GM21360 (cell line): ENCODE results near the gene PTPN12.
"Not testable (repeated sequence)": the region's sequence is repeated elsewhere in the genome, so short reads cannot be mapped to it uniquely, and the experiment has no call there.

Experiments
- ATAC-seq: cut with Tn5 transposase; IDR thresholded peaks from one replicate; pipeline ENCODE4 v1.9.1; 2021; ENCODE audit warnings: mild to moderate bottlenecking, moderate library complexity; ENCODE audit not compliant: unreplicated experiment

Gene PTPN12

GRCh38 chr7:77575187-77575586 is 38.1 kb downstream of the PTPN12 start:
- ATAC-seq = no peak

- no peak for ATAC-seq
Observed at GRCh38 chr7:77576856-77577255, 39.8 kb downstream of the PTPN12 start.

DNA sequence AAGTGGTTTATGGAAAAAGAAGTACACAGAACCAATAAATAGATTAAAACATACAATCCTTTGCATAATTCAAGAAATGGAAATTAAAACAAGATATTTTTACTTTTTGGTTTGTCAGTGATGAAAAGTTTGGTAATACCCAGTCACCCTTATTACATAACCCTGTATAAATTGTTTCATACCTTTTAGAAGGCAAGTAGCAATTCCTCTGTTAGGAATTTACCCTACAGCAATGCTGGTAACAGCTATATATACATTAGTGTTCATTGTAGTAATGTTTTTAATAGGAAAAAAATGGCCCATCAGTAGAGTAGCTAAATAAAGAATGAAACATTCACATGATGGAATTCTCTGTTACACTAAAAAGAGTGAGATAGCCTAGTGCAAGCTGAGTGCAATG is 42.7 kb downstream of the PTPN12 start:
- ATAC-seq = no peak

DNA sequence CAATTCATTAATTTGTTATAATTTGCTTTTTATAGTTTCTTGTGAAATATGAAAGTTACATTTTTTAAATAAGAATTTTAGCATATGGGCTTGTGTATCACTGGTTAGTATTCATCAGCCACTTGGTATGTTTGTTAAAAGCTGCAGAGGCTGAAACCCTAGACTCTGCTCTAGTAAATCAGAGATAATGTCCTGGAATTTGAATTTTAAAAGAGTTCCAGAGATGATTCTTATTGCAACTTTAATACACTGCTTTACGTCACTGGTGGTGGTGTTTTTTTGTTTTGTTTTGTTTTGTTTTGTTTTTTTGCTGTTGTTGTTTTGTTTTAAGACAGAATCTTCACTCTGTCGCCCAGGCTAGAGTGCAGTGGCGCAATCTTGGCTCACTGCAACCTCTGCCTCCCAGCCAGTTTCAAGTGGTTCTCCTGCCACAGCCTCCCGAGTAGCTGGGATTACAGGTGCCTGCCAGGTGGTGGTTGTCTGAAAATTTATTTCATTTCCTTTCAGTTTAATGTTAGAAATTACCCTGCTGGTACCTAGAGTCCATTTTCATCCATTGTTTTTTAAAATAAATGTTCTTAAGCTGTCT is 43.8 kb downstream of the PTPN12 start:
- ATAC-seq = no peak

GRCh38 chr7:77587272-77587671 is 50.2 kb downstream of the PTPN12 start:
- ATAC-seq = no peak

DNA sequence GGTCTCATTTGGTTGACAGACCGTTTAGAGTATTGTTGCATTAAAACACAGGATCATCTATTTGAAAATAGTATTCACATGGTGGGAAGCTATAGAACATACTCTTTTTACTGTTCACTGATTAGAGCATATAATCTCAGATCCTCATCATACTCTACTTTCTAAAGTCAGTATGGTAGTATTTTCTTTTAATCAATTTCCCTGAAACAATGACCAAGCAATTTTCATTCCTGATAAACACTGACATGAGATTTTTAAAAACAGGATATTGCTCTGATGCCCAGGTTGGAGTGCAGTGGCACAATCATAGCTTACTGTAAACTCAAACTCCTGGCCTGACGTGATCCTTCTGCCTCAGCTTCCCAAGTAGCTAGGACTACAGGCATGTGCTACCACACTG is 63.9 kb downstream of the PTPN12 start:
- no peak for ATAC-seq

DNA sequence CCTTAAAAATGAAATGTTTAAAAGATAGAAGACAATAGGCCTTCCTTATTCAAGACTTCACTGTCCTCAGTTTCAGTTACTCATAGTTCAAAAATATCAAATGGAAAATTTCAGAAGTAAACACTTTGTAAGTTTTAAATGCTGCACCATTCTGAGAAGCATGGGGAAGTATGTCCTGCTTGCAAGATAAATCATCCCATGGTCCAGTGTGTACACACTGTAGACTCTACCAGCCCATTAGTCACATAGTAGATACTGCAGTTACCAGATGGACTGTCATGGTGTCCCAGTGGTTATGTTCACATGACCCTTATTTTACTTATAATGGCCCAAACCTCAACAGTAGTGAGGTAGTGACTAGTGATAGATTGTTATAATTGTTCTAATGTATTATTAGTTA is 69.5 kb downstream of the PTPN12 start:
- no peak for ATAC-seq

- no peak for ATAC-seq
Observed at GRCh38 chr7:77619314-77619713, 82.2 kb downstream of the PTPN12 start.

- ATAC-seq = no peak
Observed at GRCh38 chr7:77626586-77627308, 89.7 kb downstream of the PTPN12 start.

GRCh38 chr7:77627309-77627676 is 90.2 kb downstream of the PTPN12 start:
- no peak for ATAC-seq

DNA sequence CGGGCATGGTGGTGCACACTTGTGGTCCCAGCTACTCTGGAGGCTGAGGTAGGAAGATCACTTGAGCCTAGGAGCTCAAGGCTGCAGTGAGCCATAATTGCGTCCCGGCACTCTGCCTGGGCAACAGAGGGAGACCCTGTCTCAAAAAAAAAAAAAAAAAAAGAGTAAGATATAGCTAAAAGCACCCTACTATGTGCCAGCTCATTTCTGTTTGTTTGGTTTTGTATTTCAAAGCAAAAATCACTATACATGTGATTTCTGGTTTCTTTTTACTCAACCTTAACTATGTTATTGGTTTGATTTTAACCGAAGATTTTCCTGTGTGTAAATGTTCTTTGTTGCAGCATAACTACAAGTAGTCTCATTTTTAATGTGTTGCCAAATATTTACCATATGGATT is 92.7 kb downstream of the PTPN12 start:
- no peak for ATAC-seq

GRCh38 chr7:77631820-77632219 is 94.7 kb downstream of the PTPN12 start:
- no peak for ATAC-seq

GRCh38 chr7:77644774-77645173 is 107.7 kb downstream of the PTPN12 start:
- no peak for ATAC-seq

- ATAC-seq = no peak
Observed at GRCh38 chr7:77648742-77649338, 111.7 kb downstream of the PTPN12 start.

- ATAC-seq = no peak
Observed at GRCh38 chr7:77649716-77650349, 112.7 kb downstream of the PTPN12 start.

DNA sequence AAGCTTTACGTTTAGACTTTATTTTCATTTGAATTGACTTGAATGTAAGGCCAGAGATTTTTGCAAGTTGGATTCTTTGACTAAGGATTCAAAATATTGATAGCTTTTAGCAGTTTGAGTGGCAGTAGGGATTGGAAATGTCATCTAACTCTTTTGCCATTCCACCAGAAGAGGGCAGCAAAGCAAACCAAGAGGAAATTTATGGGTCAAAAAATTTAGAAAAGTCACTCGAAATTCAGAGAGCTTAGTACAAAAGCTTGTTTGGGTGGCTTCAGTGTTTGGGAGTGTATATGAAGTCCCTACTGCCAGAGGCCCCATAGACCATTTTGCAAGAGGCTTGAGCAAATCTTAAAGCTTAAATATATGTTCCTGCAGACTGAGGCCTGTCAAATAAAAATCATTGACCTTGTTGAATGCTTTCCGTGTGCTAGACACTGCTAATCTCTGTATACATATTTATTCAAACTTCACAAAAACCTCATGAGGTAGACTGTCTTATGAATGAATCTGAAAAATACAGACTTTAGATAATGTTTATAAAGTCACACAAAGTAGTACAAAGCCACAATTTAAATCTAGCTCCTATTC is 114.6 kb downstream of the PTPN12 start:
- ATAC-seq = no peak

DNA sequence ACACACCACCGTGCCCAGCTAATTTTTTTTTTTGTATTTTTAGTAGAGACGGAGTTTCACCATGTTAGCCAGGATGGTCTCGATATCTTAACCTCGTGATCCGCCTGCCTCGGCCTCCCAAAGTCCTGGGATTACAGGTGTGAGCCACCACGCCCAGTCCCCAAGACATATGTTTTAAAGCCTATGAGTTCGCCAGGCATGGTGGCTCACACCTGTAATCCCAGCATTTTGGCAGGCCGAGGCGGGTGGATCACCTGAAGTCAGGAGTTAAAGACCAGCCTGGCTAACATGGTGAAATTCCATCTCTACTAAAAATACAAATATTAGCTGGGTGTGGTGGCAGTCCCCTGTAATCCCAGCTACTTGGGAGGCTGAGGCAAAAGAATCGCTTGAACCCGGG is 115.7 kb downstream of the PTPN12 start:
- ATAC-seq = not testable (repeated sequence)

DNA sequence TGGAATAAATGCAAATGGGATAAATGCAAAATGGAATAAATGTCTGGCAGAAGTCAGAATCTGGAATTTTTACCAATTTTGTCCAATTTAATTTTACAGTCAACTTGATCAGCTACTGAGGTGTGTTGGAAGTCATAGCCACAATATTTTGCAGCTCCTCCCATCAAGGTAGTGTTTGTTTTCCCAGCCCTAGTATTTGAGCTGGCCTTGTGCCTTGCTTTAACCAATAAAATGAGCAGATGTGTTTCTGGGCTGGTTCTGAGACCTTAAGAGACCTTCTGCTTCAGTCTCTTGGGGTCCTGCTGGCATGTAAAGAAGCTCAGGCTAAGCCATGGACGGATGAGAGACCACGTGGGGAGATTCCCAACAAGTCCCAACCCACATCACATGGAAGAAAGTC is 116.5 kb downstream of the PTPN12 start:
- ATAC-seq = no peak

- no peak for ATAC-seq
Observed at GRCh38 chr7:77655356-77655755, 118.3 kb downstream of the PTPN12 start.

DNA sequence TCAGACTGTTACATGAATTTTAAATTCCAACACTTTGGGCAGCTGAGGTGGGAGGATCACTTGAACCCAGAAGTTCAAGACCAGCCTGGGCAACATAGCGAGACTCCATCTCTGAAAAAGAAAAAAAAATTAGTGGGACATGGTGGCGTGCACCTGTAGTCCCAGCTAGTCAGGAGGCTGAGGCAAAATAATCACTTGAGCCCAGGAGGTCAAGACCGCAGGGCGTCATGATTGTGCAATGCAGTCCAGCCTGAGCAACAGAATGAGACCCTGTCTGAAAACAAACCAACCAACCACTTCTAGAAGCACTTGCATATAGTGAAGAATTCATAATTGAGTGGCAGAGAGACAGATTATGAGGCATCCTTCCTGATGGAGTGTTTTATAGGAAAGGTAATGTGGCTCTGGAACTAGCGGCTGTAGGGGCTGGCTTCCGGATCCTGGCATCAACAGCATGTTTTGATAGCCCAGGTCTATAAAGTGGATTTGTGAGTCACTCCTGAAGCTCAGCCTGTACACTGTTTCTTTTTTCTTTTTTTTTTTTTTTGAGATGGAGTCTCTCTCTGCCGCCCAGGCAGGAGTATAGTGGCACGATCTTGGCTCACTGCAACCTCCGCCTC is 118.9 kb downstream of the PTPN12 start:
- no peak for ATAC-seq
